Measurements from ENCODE around the gene ZFR2. TPM values are rescaled to one million over a fixed set of nuclear protein-coding genes. Genes with fewer than 3 reads are reported as not detected.

Gene ZFR2
- total and polyA plus RNA-seq, 10 of the 15 experiments (the other 5 are each of a cell fraction or from before 2014, with no cell fraction given), result 0.18 TPM; not detected in 9

DNA sequence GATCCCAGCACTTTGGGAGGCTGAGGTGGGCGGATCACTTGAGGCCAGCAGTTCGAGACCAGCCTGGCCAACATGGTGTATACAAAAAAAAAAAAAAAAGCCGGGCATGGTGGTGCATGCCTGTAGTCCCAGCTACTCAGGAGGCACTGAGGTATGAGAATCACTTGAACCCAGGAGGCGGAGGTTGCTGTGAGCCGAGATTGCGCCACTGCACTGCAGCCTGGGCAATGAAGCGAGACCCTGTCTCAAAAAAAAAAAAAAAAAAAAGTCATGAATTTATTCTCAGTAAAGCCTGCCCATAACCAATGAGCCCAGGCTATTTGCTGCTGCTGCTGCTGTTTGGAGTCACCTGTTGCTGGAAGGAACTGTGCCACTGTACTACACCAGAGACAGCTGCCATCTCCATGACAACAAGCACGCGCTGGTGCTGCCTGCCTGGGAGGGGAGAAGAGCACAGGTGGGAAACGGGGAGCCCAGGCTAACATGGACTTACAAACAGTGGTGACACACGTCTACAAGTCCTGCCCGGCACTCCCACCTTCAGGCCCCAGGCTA, 11.3 kb downstream of the ZFR2 start (continued):
- TF ChIP-seq, protein P1, sequence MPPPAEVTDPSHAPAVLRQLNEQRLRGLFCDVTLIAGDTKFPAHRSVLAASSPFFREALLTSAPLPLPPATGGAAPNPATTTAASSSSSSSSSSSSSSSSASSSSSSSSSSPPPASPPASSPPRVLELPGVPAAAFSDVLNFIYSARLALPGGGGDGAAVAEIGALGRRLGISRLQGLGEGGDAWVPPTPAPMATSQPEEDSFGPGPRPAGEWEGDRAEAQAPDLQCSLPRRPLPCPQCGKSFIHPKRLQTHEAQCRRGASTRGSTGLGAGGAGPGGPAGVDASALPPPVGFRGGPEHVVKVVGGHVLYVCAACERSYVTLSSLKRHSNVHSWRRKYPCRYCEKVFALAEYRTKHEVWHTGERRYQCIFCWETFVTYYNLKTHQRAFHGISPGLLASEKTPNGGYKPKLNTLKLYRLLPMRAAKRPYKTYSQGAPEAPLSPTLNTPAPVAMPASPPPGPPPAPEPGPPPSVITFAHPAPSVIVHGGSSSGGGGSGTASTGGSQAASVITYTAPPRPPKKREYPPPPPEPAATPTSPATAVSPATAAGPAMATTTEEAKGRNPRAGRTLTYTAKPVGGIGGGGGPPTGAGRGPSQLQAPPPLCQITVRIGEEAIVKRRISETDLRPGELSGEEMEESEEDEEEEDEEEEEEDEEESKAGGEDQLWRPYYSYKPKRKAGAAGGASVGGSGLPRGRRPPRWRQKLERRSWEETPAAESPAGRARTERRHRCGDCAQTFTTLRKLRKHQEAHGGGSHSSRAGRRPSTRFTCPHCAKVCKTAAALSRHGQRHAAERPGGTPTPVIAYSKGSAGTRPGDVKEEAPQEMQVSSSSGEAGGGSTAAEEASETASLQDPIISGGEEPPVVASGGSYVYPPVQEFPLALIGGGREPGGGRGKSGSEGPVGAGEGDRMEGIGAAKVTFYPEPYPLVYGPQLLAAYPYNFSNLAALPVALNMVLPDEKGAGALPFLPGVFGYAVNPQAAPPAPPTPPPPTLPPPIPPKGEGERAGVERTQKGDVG (CRISPR knock-in tag; IDR thresholded peaks at IDR 0.05), result no peak
- peak; percentile 94 for TF ChIP-seq CREB1 (IDR thresholded peaks at IDR 0.05; ENCODE audit: low read depth)
- TF ChIP-seq FOXM1 (IDR thresholded peaks at IDR 0.05; ENCODE audit: low read depth, low read length), result no peak
- peak; percentile 92 for TF ChIP-seq CREM (IDR thresholded peaks at IDR 0.05; ENCODE audit: low read depth)
- peak; percentile 62 for TF ChIP-seq ZNF384 (IDR thresholded peaks at IDR 0.05; ENCODE audit: borderline replicate concordance, low read depth, low read length)
- TF ChIP-seq RFX5 (IDR thresholded peaks at IDR 0.05; ENCODE audit: low read depth, low read length), result peak; percentile 98
- TF ChIP-seq CEBPB (IDR thresholded peaks at IDR 0.05; ENCODE audit: borderline replicate concordance in 1 of 2, low read depth in 2 of 2, low read length in 2 of 2), result peak in 1 of 2 experiments; percentile 76; a peak in 1 of 4 replicates

DNA sequence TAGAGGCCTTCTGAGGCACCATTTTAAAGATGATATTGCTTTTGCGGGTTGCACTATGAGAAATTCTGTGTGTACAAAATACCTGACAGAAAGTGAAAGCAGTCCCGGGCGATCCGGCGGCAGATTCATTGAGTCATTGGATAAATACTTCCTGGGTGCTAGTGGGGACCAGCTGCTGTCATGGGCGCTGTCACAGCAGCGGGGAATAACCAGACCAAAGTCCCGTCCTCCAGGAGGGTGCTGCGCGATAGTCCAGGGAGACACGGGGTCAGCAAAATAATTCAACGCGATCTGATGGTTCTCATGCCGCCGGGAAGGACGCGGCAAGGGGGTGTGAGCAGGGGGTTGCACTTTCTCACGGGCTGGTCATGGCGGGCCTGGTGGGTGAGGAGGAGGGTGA, 13.5 kb downstream of the ZFR2 start:
- Histone ChIP-seq H3K27ac (ENCODE audit: control insufficient read depth, insufficient read depth) (no peak overlapping the region), H3K27me3 (replicated peaks in 1 of 2; ENCODE audit: control insufficient read depth in 2 of 2, insufficient read depth in 2 of 2, low read length in 1 of 2) (no peaks in the 10 kb centered on the region), H3K9me3 (replicated peaks; ENCODE audit: control insufficient read depth, insufficient read depth, low read length) (peaks cover 8% of the 10 kb centered on the region; the same call in 2 of the 3 replicates), H3K9ac (ENCODE audit: control insufficient read depth, insufficient read depth, low read length) (no peak overlapping the region), H2AFZ (ENCODE audit: control insufficient read depth, low read depth, low read length) (no peak overlapping the region), H4K20me1 (ENCODE audit: control insufficient read depth, insufficient read depth) (no peaks in the 10 kb centered on the region), H3K4me1 (ENCODE audit: control insufficient read depth, insufficient read depth, low read length) (no peaks in the 10 kb centered on the region), H3K36me3 (ENCODE audit: control insufficient read depth in 2 of 2, insufficient read depth in 2 of 2, low read length in 1 of 2) (no peaks in the 10 kb centered on the region), H3K79me2 (ENCODE audit: control insufficient read depth, insufficient read depth, low read length) (no peaks in the 10 kb centered on the region), H3K4me3 (no peak overlapping the region), H3K4me2 (ENCODE audit: control insufficient read depth, insufficient read depth) (no peak overlapping the region)
- RAD21 ChIA-PET (ENCODE audit: unreplicated experiment), result no interaction called here
- SMC1A ChIA-PET (ENCODE audit: uncharacterized antibody, unreplicated experiment), result no interaction called here
- CTCF ChIA-PET, result no interaction called here
- no TSS peak for BruUV-seq (replicated peaks)
- no peak for ATAC-seq
- intact Hi-C loops (cut with micrococcal nuclease; ENCODE audit: unreplicated experiment) (no loop called here), in situ Hi-C loops (cut with MboI) (no loop called here)
- POLR2A ChIA-PET, result no interaction called here
- WGBS (ENCODE audit: insufficient coverage, insufficient replicate concordance, low lambda C conversion rate, missing lambda C conversion rate), result 83% methylated on average over 19 of the region's 19 CpGs
- no peak for FAIRE-seq
- no peak for DNase-seq (ENCODE audit: low read depth, low spot score)
- TF ChIP-seq HCFC1 (IDR thresholded peaks at IDR 0.05; ENCODE audit: low read length), result no peak
- no peak for TF ChIP-seq YBX1 (IDR thresholded peaks at IDR 0.05)
- TF ChIP-seq, protein P2, sequence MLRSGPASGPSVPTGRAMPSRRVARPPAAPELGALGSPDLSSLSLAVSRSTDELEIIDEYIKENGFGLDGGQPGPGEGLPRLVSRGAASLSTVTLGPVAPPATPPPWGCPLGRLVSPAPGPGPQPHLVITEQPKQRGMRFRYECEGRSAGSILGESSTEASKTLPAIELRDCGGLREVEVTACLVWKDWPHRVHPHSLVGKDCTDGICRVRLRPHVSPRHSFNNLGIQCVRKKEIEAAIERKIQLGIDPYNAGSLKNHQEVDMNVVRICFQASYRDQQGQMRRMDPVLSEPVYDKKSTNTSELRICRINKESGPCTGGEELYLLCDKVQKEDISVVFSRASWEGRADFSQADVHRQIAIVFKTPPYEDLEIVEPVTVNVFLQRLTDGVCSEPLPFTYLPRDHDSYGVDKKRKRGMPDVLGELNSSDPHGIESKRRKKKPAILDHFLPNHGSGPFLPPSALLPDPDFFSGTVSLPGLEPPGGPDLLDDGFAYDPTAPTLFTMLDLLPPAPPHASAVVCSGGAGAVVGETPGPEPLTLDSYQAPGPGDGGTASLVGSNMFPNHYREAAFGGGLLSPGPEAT (IDR thresholded peaks at IDR 0.05; ENCODE audit: low read depth), result no peak
- TF ChIP-seq YY1 (IDR thresholded peaks at IDR 0.05; ENCODE audit: low read depth, low read length), result peak; percentile 59; the same call in 1 of the 2 replicates
- TF ChIP-seq MEF2B (IDR thresholded peaks at IDR 0.05; ENCODE audit: partially characterized antibody, poor library complexity, severe bottlenecking), result no peak
- no peak for TF ChIP-seq GATAD2B (conservative IDR thresholded peaks at IDR 0.05; ENCODE audit: low read depth)
- no peak for TF ChIP-seq SP1 (IDR thresholded peaks at IDR 0.05; ENCODE audit: low read depth, low read length)
- no peak for TF ChIP-seq STAT1 (conservative IDR thresholded peaks at IDR 0.05)
